H1 (cell line): Measurements from ENCODE around the gene PLAC1. TPM values are rescaled to one million over a fixed set of nuclear protein-coding genes. Genes with fewer than 3 reads are reported as not detected.

Source experiments
- CTCF ChIA-PET: fragments of 300-600 bp; sonication (Branson Sonifier 250); formaldehyde crosslinking; loops from one replicate; lab custom pipeline; 2021; ENCODE audit not compliant: partially characterized antibody; lab: Charles Lee
- POLR2A ChIA-PET: fragments of 300-600 bp; sonication (Branson Sonifier 250); formaldehyde crosslinking; loops from one replicate; lab custom pipeline; 2021; ENCODE audit warnings: inconsistent platforms; ENCODE audit not compliant: partially characterized antibody; lab: Charles Lee
- DNase-seq, 2 experiments: peaks; one replicate each; pipeline versions ENCODE4 v3.0.0 to v3.0.0-alpha.2; 2010 to 2022; ENCODE audit warnings: low spot score in 2 of 2, low read depth in 1 of 2, mixed read lengths in 1 of 2
- FAIRE-seq: peaks from 2 replicates; lab custom pipeline; 2011; peaks lifted over from hg19 to GRCh38; lab: Jason Lieb, UNC
- H2AFZ ChIP-seq: 2 replicates; pipeline ENCODE4 v1.8.1; 2012; ENCODE audit warnings: low read length, inconsistent platforms
- H2AK5ac ChIP-seq: 2 replicates; pipeline ENCODE4 v1.6.1; 2013; ENCODE audit warnings: low read depth, low read length
- H2BK120ac ChIP-seq: replicated peaks from 2 replicates; pipeline ENCODE3; 2013; ENCODE audit warnings: low read depth, low read length, inconsistent platforms
- H2BK12ac ChIP-seq: 2 replicates; pipeline ENCODE4 v1.6.1; 2013; ENCODE audit warnings: low read depth, low read length
- H2BK15ac ChIP-seq: 2 replicates; pipeline ENCODE4 v1.6.1; 2013; ENCODE audit warnings: low read length
- H2BK20ac ChIP-seq: 2 replicates; pipeline ENCODE4 v1.6.1; 2013; ENCODE audit warnings: low read length
- H2BK5ac ChIP-seq: 2 replicates; pipeline ENCODE4 v1.6.1; 2013; ENCODE audit warnings: low read depth, low read length
- H3K14ac ChIP-seq: 2 replicates; pipeline ENCODE4 v1.6.1; 2013; ENCODE audit warnings: inconsistent platforms; ENCODE audit not compliant: insufficient read length
- H3K18ac ChIP-seq: 2 replicates; pipeline ENCODE4 v1.6.1; 2013; ENCODE audit warnings: low read length; ENCODE audit errors: extremely low read depth
- H3K23ac ChIP-seq: 2 replicates; pipeline ENCODE4 v1.6.1; 2013; ENCODE audit warnings: inconsistent platforms; ENCODE audit not compliant: insufficient read length
- H3K23me2 ChIP-seq: 2 replicates; pipeline ENCODE4 v1.6.1; 2013; ENCODE audit warnings: low read depth, low read length
- H3K27ac ChIP-seq: 2 replicates; pipeline ENCODE4 v1.6.1; 2011; ENCODE audit warnings: low read depth, low read length, inconsistent platforms
- H3K27me3 ChIP-seq, 4 experiments: replicated peaks in 1 of 4; 1 replicate in 1 of 4; 2 replicates in 3 of 4; pipeline versions ENCODE4 v1.6.1 to v1.8.1; 2011 to 2013; ENCODE audit warnings: low read length in 3 of 4, mild to moderate bottlenecking in 3 of 4, inconsistent platforms in 2 of 4, mixed read lengths in 2 of 4, moderate library complexity in 1 of 4; ENCODE audit not compliant: control insufficient read depth in 3 of 4, insufficient read depth in 3 of 4; ENCODE audit errors: extremely low read depth in 1 of 4
- H3K36me3 ChIP-seq, 4 experiments: 2 replicates each; pipeline versions ENCODE4 v1.6.1 to v1.8.1; 2011 to 2013; ENCODE audit warnings: mild to moderate bottlenecking in 4 of 4, low read length in 3 of 4, moderate library complexity in 2 of 4, control low read depth in 1 of 4, inconsistent platforms in 1 of 4; ENCODE audit not compliant: insufficient read depth in 4 of 4, control insufficient read depth in 2 of 4
- H3K4ac ChIP-seq: replicated peaks from 2 replicates; pipeline ENCODE3; 2013; ENCODE audit warnings: low read length, low read depth, mixed read lengths, inconsistent platforms; ENCODE audit not compliant: insufficient read length
- H3K4me1 ChIP-seq, 4 experiments: replicated peaks in 1 of 4; 1 replicate in 1 of 4; 2 replicates in 3 of 4; pipeline versions ENCODE4 v1.6.1 to v1.8.1; 2011 to 2013; ENCODE audit warnings: low read length in 3 of 4, inconsistent platforms in 2 of 4, mixed read lengths in 1 of 4; ENCODE audit not compliant: insufficient read depth in 4 of 4, control insufficient read depth in 3 of 4
- H3K4me2 ChIP-seq, 2 experiments: 2 replicates each; pipeline versions ENCODE4 v1.6.1 to v1.8.1; 2011 to 2013; ENCODE audit warnings: low read depth in 2 of 2, low read length in 2 of 2, control low read depth in 1 of 2, inconsistent platforms in 1 of 2, mild to moderate bottlenecking in 1 of 2; ENCODE audit not compliant: insufficient read depth in 1 of 2
- H3K4me3 ChIP-seq, 4 experiments: fragments of 200-600, 300-600 bp in 1 of 4; sonication (generic), shearing (Covaris generic), sonication (Bioruptor Twin) in 1 of 4; 2 replicates each; pipeline versions ENCODE4 v1.5.1 to v1.8.1; 2011 to 2016; ENCODE audit warnings: low read length in 4 of 4, low read depth in 3 of 4, control low read depth in 2 of 4, inconsistent platforms in 2 of 4, mild to moderate bottlenecking in 2 of 4, mixed read lengths in 1 of 4, moderate library complexity in 1 of 4; ENCODE audit not compliant: insufficient read depth in 2 of 4; ENCODE audit errors: extremely low read depth in 1 of 4
- H3K56ac ChIP-seq: replicated peaks from 2 replicates; pipeline ENCODE3; 2013; ENCODE audit warnings: low read depth, mild to moderate bottlenecking, mixed read lengths, low read length, inconsistent platforms; ENCODE audit not compliant: insufficient read length
- H3K79me1 ChIP-seq: 2 replicates; pipeline ENCODE4 v1.6.1; 2013; ENCODE audit warnings: low read depth, low read length, control low read depth
- H3K79me2 ChIP-seq, 2 experiments: 2 replicates each; pipeline versions ENCODE4 v1.6.1 to v1.8.1; 2012 to 2013; ENCODE audit warnings: low read length in 2 of 2, mild to moderate bottlenecking in 2 of 2, inconsistent platforms in 1 of 2; ENCODE audit not compliant: insufficient read depth in 2 of 2, control insufficient read depth in 1 of 2
- H3K9ac ChIP-seq, 4 experiments: replicated peaks in 1 of 4; 1 replicate in 1 of 4; 2 replicates in 3 of 4; pipeline versions ENCODE4 v1.6.1 to v1.8.1; 2011 to 2013; ENCODE audit warnings: low read depth in 3 of 4, low read length in 3 of 4, control low read depth in 2 of 4, mild to moderate bottlenecking in 2 of 4, moderate library complexity in 2 of 4, inconsistent platforms in 1 of 4; ENCODE audit errors: extremely low read depth in 1 of 4
- H3K9me3 ChIP-seq, 2 experiments: 2 replicates each; pipeline versions ENCODE4 v1.6.1 to v1.8.1; 2012 to 2013; ENCODE audit warnings: mild to moderate bottlenecking in 2 of 2, moderate library complexity in 2 of 2, control low read depth in 1 of 2, inconsistent platforms in 1 of 2, low read depth in 1 of 2, low read length in 1 of 2, mixed read lengths in 1 of 2; ENCODE audit not compliant: insufficient read depth in 2 of 2
- H4K20me1 ChIP-seq, 2 experiments: replicated peaks in 1 of 2; 2 replicates each; pipeline versions ENCODE3 to v1.8.1; 2011 to 2013; ENCODE audit warnings: inconsistent platforms in 2 of 2, low read length in 2 of 2, mild to moderate bottlenecking in 1 of 2; ENCODE audit not compliant: insufficient read depth in 2 of 2, control insufficient read depth in 1 of 2
- H4K5ac ChIP-seq: 2 replicates; pipeline ENCODE4 v1.6.1; 2013; ENCODE audit warnings: low read length, low read depth, mixed read lengths, inconsistent platforms; ENCODE audit not compliant: insufficient read length
- H4K8ac ChIP-seq: 2 replicates; pipeline ENCODE4 v1.8.0; 2013; ENCODE audit warnings: mild to moderate bottlenecking, moderate library complexity, low read length, inconsistent platforms; ENCODE audit not compliant: insufficient read depth; ENCODE audit errors: extremely low read depth
- H4K91ac ChIP-seq: replicated peaks from 2 replicates; pipeline ENCODE3; 2013; ENCODE audit warnings: low read length, mixed read lengths, inconsistent platforms; ENCODE audit not compliant: insufficient read length
- BACH1 ChIP-seq: IDR thresholded peaks from 2 replicates; pipeline ENCODE4 v1.6.1; 2012; ENCODE audit warnings: low read length, improper control_type of control experiment
- CHD1 ChIP-seq: IDR thresholded peaks from 2 replicates; pipeline ENCODE4 v1.6.1; 2012; ENCODE audit warnings: low read depth, low read length, improper control_type of control experiment
- CHD2 ChIP-seq: IDR thresholded peaks from 2 replicates; pipeline ENCODE4 v1.6.1; 2012; ENCODE audit warnings: low read length, improper control_type of control experiment
- CTBP2 ChIP-seq: IDR thresholded peaks from 2 replicates; pipeline ENCODE4 v1.7.0; 2011; ENCODE audit warnings: borderline replicate concordance, mild to moderate bottlenecking, moderate library complexity, mixed read lengths, low read length; ENCODE audit not compliant: insufficient read depth, insufficient read length
- EP300 ChIP-seq, 2 experiments: IDR thresholded peaks; 1 replicate in 1 of 2; 2 replicates in 1 of 2; pipeline ENCODE4 v1.6.1; 2011 to 2012; ENCODE audit warnings: low read depth in 2 of 2, low read length in 2 of 2, mild to moderate bottlenecking in 2 of 2, borderline replicate concordance in 1 of 2, inconsistent platforms in 1 of 2, moderate library complexity in 1 of 2
- GABPA ChIP-seq: IDR thresholded peaks from 2 replicates; pipeline ENCODE4 v1.6.1; 2011; ENCODE audit warnings: mild to moderate bottlenecking, low read length, moderate library complexity, borderline replicate concordance; ENCODE audit not compliant: insufficient read depth
- HDAC2 ChIP-seq, 2 experiments: fragments of 300-600 bp in 1 of 2; sonication (generic) in 1 of 2; IDR thresholded peaks; 2 replicates each; pipeline ENCODE4 v1.6.1; 2011 to 2012; ENCODE audit warnings: low read depth in 2 of 2, low read length in 2 of 2, mild to moderate bottlenecking in 2 of 2, moderate library complexity in 2 of 2, borderline replicate concordance in 1 of 2, inconsistent platforms in 1 of 2
- POLR2A ChIP-seq, 2 experiments: IDR thresholded peaks; 1 replicate in 1 of 2; 2 replicates in 1 of 2; pipeline ENCODE4 v1.6.1; 2011; ENCODE audit warnings: low read depth in 2 of 2, low read length in 2 of 2, mild to moderate bottlenecking in 2 of 2; ENCODE audit errors: control extremely low read depth in 1 of 2
- POLR2AphosphoS5 ChIP-seq: IDR thresholded peaks from 2 replicates; pipeline ENCODE4 v1.6.1; 2011; ENCODE audit warnings: low read depth, low read length
- RBBP5 ChIP-seq: IDR thresholded peaks from 2 replicates; pipeline ENCODE4 v1.7.1; 2012; ENCODE audit warnings: low read depth, mild to moderate bottlenecking, inconsistent platforms, low read length, moderate library complexity, borderline replicate concordance
- RXRA ChIP-seq: IDR thresholded peaks from 2 replicates; pipeline ENCODE4 v1.6.1; 2011; ENCODE audit warnings: low read depth, mild to moderate bottlenecking, low read length, moderate library complexity; ENCODE audit not compliant: insufficient read depth
- SIRT6 ChIP-seq: IDR thresholded peaks from one replicate; pipeline ENCODE4 v1.7.1; 2012; ENCODE audit warnings: low read length, inconsistent platforms
- SIX5 ChIP-seq: IDR thresholded peaks from 2 replicates; pipeline ENCODE4 v1.6.1; 2011; ENCODE audit warnings: mild to moderate bottlenecking, low read depth, low read length
- SRF ChIP-seq: IDR thresholded peaks from 2 replicates; pipeline ENCODE4 v1.6.1; 2011; ENCODE audit warnings: mild to moderate bottlenecking, low read depth, low read length, moderate library complexity
- SUZ12 ChIP-seq: fragments of 200-600 bp; sonication (generic); IDR thresholded peaks from 2 replicates; pipeline ENCODE4 v1.6.1; 2012; ENCODE audit warnings: mild to moderate bottlenecking, inconsistent platforms, low read length, moderate library complexity, mixed read lengths
- TBP ChIP-seq: IDR thresholded peaks from 2 replicates; pipeline ENCODE4 v1.6.1; 2011; ENCODE audit warnings: low read depth, low read length, improper control_type of control experiment
- WGBS, 2 experiments: shearing (Covaris generic) in 1 of 2; methylation state at CpG; one replicate each; pipeline versions ENCODE4 v1.1.6 to v1.1.7; 2013 to 2015; ENCODE audit warnings: low lambda C conversion rate in 2 of 2, mixed read lengths in 2 of 2, inconsistent platforms in 1 of 2, low coverage in 1 of 2, missing lambda C conversion rate in 1 of 2; ENCODE audit not compliant: insufficient replicate concordance in 2 of 2, insufficient coverage in 1 of 2, insufficient read length in 1 of 2; ENCODE audit errors: extremely low coverage in 1 of 2, missing lambda C conversion rate in 1 of 2; 5-methylcytosine and 5-hydroxymethylcytosine counted together
- polyA plus RNA-seq, 7 experiments: library from polyadenylated mRNA; depleted of rRNA in 3 of 7; stranded (reverse) in 5 of 7; unstranded in 2 of 7; fragments of >200 nt in 5 of 7; fragments of 200-250 nt in 2 of 7; gene quantifications; 1 replicate in 5 of 7; 2 replicates in 1 of 7; 4 replicates in 1 of 7; pipeline versions ENCODE4 v1.2.1 to v1.2.3, GENCODE V29; 2011 to 2013; ENCODE audit warnings: missing spikeins in 2 of 7, mixed read lengths in 2 of 7
- total RNA-seq: library from RNA; stranded (reverse); fragmentation: NEBNext Ultra II Directional; extraction: Animal tissue kit (Norgen Biotek cat#: 25700); gene quantifications from 2 replicates; pipeline ENCODE4 v1.2.1, GENCODE V29; 2021

Gene PLAC1
- total and polyA plus RNA-seq, 2 of the 8 experiments (the other 6 are each of a cell fraction or from before 2014, with no cell fraction given) = 1.8 TPM; not detected in 1

GRCh38 chrX:134566506-134566905, 91.8 kb downstream of the PLAC1 start:
- CTCF ChIA-PET = no interaction called here
- 96% methylated on average over 3 of the region's 5 CpGs; no CpG with 5 or more reads in 1 of the 2 experiments for WGBS, 2 experiments
- no peaks in the 10 kb centered on the region for H3K9me3 ChIP-seq
- H4K91ac ChIP-seq = no peak overlapping the region
- H2BK15ac ChIP-seq = no peak overlapping the region
- no peaks in the 10 kb centered on the region for H3K23me2 ChIP-seq
- H3K18ac ChIP-seq = no peak overlapping the region
- no peaks in the 10 kb centered on the region for H4K20me1 ChIP-seq
- no peak overlapping the region for H3K56ac ChIP-seq
- no peaks in the 10 kb centered on the region for H3K27me3 ChIP-seq
- H3K4me2 ChIP-seq = no peak overlapping the region
- no peak overlapping the region for H2BK5ac ChIP-seq
- H4K8ac ChIP-seq = no peak overlapping the region
- FAIRE-seq (no peak), DNase-seq (no peak)
- H3K14ac ChIP-seq = no peak overlapping the region
- H3K9ac ChIP-seq = no peak overlapping the region
- POLR2A ChIA-PET = no interaction called here
- H2BK20ac ChIP-seq = no peak overlapping the region
- no peak overlapping the region for H4K5ac ChIP-seq
- H3K27ac ChIP-seq = no peak overlapping the region
- no peak overlapping the region for H2BK12ac ChIP-seq
- no peaks in the 10 kb centered on the region for H3K36me3 ChIP-seq
- H3K4ac ChIP-seq = no peak overlapping the region
- no peak overlapping the region for H3K4me3 ChIP-seq
- H2BK120ac ChIP-seq = no peak overlapping the region
- no peaks in the 10 kb centered on the region; a peak in 2 of 7 replicates for H3K4me1 ChIP-seq
- H3K23ac ChIP-seq = no peak overlapping the region
- H3K79me2 ChIP-seq = no peaks in the 10 kb centered on the region
- H2AFZ ChIP-seq = no peak overlapping the region
- H3K79me1 ChIP-seq = no peaks in the 10 kb centered on the region
- H2AK5ac ChIP-seq = no peak overlapping the region
- TF ChIP-seq RBBP5 (no peak), POLR2AphosphoS5 (no peak), SIX5 (no peak), HDAC2 (IDR thresholded peaks at IDR 0.05; ENCODE audit: borderline replicate concordance in 1 of 2, low read depth in 2 of 2, low read length in 2 of 2) (no peak), CHD1 (no peak), SRF (no peak), BACH1 (no peak), SUZ12 (no peak), POLR2A (IDR thresholded peaks at IDR 0.05; ENCODE audit: control extremely low read depth in 1 of 2, low read depth in 2 of 2, low read length in 2 of 2) (no peak), GABPA (no peak), EP300 (IDR thresholded peaks at IDR 0.05; ENCODE audit: borderline replicate concordance in 1 of 2, low read depth in 2 of 2, low read length in 2 of 2) (no peak), CTBP2 (no peak), RXRA (no peak), CHD2 (no peak), TBP (no peak), SIRT6 (no peak)
